HG03139 (cell line): Measurements from ENCODE around the gene PROM2.

Experiments
- ATAC-seq: cut with Tn5 transposase; IDR thresholded peaks from one replicate; pipeline ENCODE4 v1.9.1; 2021; ENCODE audit not compliant: unreplicated experiment

The PROM2 gene

GRCh38 chr2:95305380-95306061 is 31.3 kb downstream of the PROM2 start:
- no peak for ATAC-seq

GRCh38 chr2:95306336-95306895 is 32.2 kb downstream of the PROM2 start:
- ATAC-seq: no peak

DNA sequence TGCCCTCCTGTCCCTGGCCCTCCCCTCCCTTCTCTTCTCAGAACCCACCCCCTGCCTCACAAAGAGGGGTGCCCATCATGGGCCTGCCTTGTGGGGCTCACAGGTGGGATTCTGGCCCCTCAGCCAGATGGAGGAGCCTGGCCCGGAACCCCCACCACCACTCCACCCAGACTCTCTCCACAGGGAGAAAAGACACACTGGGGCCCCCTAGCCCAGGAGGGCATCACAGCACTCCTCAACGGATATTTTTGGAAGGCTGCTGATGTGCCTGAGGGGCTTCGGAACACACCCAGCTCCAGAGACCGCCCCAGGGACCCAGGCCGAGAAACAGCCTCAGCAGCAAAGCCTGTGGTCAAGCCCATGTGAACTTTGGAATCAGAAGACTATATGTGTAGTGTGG is 32.8 kb downstream of the PROM2 start:
- no peak for ATAC-seq

DNA sequence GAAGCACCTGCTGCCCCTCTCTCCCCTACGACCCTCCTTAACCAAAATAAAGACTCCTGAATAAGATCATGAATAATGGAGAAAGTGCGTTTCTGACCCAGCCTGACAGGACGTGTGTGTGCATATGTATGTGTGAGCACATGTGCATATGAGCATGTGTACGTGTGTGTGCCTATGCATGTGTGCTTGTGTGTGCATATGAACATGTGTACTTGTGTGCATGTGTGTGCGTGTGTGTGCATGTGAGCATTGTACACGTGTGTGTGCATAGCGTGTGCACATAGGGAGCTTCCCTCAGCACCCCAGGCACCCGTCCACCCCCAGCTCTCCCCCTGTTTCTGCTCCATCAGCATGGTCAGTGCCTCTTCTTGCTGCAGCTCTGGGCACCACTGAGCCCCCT is 33.6 kb downstream of the PROM2 start:
- ATAC-seq: no peak

GRCh38 chr2:95308426-95308990 is 34.3 kb downstream of the PROM2 start:
- no peak for ATAC-seq

DNA sequence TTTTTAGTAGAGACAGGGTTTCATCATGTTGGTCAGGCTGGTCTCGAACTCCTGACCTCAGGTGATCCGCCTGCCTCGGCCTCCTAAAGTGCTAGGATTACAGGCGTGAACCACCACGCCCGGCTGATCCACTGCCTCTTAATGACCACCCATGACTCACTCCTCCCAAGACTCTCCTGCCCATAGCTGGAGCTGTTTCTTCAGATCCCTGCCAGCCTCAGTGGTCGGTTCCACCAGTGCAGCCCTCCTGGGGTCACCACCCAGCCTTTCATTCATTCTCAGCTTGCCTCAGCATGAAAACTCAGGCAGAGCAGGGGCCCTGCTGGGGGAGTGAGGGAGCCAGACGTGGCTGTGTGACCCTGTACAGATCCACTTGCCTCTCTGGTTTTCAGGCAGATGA is 35.4 kb downstream of the PROM2 start:
- ATAC-seq: no peak

GRCh38 chr2:95310216-95310615 is 36.0 kb downstream of the PROM2 start:
- ATAC-seq: no peak

DNA sequence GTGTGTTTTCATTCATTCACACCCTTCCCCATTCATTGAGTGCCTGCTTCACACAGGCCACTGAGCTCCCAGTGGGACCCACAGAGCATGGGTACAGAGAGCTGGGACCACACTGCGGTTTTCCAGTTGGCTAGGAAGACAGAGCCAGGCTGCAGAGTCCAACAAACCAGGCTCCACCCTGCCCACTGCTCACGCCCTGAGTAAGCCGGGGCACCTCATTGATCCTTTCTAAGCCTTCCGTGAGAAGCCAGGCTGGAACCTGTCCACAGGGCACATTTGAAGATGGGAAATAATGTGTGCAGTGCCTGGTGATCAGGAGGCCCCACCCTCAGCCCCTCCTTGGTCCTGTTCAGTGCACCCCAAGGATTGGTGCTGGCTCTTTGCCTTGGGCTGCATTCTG is 36.4 kb downstream of the PROM2 start:
- no peak for ATAC-seq

DNA sequence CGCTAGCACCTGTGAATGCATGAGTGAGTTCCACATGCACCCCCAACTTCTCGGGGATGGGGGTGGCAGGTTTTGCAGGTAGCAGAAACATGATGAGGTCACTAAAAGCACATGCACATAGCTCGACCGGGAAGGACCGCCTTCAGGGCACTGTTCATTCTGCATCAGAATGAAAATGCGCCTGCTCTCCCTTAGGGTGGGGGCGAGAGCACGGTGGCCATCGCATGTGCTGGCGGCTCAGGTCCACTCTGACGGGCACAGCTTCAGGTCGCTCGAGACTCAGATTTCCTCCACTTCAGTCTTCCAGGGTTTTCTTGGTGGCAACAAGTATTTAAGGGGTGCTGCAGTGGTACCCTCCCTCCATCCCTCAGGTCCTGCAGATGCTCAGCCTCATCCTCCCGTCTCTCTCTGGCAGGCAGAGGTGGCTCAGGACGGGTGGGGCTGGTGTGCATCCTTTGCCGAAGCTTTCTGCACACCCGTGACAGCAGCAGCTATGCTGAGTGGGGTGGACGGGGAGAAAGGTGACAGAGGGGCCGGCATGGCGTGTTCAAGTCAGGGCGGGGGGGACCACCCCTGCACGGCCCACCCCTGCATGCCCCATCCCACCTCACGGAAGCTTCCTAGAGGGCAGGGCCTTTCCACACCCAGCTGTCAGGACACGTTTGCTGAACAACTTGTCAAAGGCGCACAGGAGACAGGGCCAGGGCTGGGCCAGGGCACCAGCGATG is 37.7 kb downstream of the PROM2 start:
- no peak for ATAC-seq

DNA sequence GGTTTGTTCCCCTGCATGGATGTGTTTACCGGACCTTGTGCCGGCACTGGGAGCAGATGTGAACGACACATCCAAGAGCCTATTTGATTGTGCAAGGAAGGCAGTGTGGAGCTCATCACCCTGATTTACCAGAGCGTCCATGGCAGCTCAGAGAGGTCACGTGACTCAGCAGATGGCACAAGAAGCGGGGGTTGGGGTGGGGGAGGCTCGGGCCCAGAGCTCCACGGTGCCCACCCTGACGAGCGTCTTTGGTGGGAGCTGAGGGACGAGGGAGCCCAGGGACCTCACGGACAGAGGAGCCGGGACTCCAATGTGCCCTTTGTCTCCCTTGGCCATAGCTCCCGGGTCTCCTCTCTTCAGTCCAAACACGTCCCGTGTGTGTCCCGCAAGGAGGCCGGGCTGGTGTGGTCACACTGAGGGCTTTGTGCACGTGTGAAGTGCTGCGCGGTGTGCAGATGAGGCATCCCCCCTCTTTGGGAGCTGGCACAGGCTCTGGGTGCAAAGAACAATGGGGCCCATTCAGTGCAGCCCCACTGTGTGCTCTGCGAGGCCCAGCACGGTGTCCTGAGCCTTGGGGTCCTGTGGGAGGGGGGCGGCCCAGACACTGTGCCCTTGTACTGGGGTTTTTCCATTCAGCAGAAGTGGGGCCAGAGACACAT is 38.4 kb downstream of the PROM2 start:
- ATAC-seq: no peak

DNA sequence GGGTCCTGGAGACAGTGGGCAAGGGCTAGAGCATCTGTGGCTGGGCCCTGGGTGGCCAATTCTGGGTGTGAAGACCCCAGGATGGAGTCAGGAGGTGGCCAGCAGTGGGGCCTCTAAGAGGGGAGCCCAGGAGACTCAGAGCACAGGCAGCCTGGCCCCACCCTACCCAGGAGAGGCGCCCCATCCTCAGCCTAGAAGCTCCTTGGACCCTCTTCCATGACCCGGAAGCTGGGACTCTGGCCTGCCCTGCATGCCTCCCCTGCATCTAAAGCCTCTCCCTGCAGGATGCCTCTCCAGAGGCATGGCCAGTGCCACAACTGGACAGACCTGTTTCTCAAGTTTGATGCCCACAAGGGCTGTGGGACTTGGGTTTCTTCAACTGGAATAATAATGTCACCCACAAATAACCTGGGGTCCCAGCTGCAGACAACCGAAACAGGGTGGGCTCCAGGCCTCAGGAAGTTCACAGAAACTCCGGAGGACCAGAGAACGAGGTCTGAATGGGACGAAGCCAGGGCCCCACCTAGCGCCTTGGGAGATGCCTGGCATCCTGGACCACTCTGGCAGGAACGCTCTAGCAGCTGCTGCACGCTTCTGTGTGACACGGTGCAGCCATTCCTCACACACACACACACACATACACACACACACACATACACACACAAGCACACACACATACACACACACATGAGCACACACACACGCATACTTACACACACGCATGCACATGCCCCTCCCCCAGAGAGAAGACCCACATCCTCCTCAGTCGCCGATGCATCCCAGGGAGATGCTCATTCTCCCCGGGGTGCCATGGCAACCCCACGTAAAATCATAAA is 39.3 kb downstream of the PROM2 start:
- no peak for ATAC-seq

GRCh38 chr2:95314598-95314963 is 40.3 kb downstream of the PROM2 start:
- ATAC-seq: no peak

- ATAC-seq: no peak
Observed at GRCh38 chr2:95314964-95315611, 40.8 kb downstream of the PROM2 start.

GRCh38 chr2:95315801-95316411 is 41.7 kb downstream of the PROM2 start:
- ATAC-seq: no peak

DNA sequence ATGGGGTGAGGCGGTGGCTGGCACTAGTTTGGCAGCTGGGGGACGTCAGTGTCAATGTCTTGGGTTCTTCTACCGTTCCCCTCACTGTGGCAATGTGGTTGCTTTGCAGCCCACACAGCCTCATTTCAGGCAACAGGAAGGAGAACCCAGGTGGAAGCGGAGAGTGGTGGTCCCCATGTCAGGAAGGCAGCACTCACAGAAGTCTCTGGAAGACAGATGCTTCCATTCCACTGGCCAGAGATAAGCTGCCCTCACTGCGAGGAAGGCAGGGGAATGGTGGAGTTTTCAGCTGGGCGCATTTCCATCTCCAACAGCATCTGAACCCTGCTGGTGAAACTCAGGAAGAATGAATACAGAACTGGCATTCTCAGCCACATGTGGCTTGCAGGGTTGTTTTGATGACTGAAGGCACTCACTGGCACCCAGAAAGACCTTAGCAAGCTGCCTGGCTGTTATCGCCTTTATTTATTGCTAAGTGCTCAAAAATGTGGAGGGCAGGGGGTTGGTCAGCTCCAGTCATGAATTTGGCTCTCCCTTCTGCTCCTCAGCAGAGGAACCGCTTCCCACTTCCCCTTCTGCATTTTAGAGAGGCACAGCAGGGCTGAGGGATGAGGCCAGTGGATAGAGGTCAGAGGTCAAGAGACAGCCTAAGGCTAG is 42.3 kb downstream of the PROM2 start:
- no peak for ATAC-seq

DNA sequence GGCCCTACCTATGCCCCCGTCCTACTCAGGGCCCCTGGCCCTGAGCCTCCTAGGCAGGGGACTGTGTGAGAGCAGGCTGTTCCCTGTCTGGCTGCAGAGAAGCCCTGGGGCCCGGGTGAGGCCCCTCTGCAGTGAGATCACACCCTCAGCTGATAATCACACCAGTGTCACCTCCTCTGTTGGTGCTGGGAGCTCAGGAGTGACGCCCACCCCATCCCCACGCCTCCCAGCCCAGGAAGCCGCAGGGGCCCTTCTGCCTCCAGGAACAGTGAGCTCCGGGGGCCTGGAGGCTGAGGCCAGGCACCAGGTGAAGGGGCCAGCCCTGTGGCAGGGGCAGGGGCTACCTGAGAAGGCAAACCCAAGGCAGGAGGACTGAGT is 42.9 kb downstream of the PROM2 start:
- ATAC-seq: no peak

GRCh38 chr2:95317665-95318425 is 43.6 kb downstream of the PROM2 start:
- no peak for ATAC-seq

- no peak for ATAC-seq
Observed at GRCh38 chr2:95318431-95319220, 44.4 kb downstream of the PROM2 start.
